Upper lobe of left lung (tissue), 4 donors: ENCODE measurements around the gene HOXC11.

Experiments
- CTCF ChIP-seq, 6 experiments: fragments of 450-650 bp in 4 of 6; fragments of 200-600 bp in 2 of 6; sonication (generic) in 2 of 6; IDR thresholded peaks; one replicate each; pipeline ENCODE4 v1.5.1; 2016 to 2019; ENCODE audit warnings: antibody characterized with exemption in 6 of 6
- POLR2A ChIP-seq, 4 donors: fragments of 450-650 bp; IDR thresholded peaks; one replicate each; pipeline ENCODE4 v1.5.1; 2016 to 2017; ENCODE audit warnings: antibody characterized with exemption in 4 of 4, mild to moderate bottlenecking in 2 of 4

GRCh38 chr12:53972152-53972702 lies 699 bp upstream of the HOXC11 start:
- TF ChIP-seq CTCF (IDR thresholded peaks at IDR 0.05) (no peak), POLR2A (IDR thresholded peaks at IDR 0.05) (no peak)
